Fibroblast of upper back skin (primary cell): ENCODE data around the gene DDX54.

Experiments used
- DNase-seq: peaks from one replicate; pipeline ENCODE4 v3.0.0-alpha.2; 2013

Gene DDX54

DNA sequence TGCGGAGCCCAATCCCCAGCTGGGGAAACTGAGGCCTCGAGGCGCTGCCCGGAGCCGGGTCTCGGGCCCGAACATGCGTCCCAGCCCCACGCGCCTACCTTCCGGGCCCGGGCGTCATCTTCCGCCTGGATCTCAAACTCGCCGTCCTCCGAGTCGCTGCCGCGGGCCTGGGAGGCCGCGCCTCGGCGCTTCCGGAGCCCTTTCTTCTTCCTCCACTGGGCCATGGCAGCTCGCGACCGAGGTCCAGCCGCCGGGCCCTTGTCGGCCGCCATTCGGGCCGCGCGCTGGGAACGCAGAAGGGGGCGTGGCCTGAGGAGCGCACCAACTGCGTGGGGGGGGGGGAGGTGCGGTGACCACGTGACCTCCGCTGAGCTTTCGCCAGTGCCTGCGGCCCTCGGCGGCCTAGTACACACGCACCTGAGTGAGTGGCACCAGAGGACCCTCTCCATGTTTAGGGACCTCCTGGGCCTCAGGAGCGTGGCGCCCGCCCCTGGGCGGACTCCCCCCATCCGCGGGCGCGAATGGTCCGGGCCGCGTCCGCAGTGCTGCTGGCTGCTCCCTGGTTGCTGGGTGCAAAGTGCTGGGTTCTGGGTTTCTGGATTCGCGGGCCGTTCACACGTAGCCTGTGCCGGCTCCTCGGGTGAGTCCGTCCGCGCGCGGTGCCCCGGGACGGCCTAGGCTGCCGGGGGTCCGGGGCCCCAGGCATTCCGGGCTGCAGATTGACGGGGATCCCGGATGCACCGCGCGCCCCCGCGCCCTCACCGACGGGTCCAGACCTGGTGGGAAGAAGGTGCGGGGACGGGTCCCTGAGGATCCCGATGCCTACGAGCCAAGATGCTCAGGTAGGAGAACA is at the start of gene DDX54, which contains the start of gene RITA1:
TSS of gene DDX54 (minus strand) at position 299 of the 853 bp plus-strand sequence. CDS start at position 272, 27 bp downstream.
TSS of gene RITA1 (plus strand) at position 542 of the 853 bp plus-strand sequence. CDS start 1,026 bp downstream, outside the sequence.
- DNase-seq: peak; percentile 63

DNA sequence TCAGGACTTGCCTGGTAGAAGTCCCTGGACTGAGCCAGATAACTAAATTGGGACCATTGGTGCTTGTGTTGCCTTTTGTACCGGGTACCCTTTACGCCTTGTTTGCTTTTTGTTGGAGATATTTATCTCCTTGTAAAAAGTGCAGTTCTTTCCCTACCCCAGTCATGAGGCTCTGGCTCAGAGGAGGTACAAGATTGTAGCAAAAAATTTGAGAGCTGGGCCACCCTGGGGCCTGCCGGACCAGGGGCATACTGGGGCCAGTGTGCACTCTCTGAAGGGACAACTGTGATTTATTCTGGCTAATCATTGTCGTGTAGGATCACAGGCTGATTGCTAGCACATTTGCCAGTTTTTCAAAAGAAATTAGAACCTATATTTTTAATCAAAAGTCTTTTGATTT is 49.2 kb upstream of the DDX54 start:
- no peak for DNase-seq

GRCh38 chr12:113233967-113234366 is 48.7 kb upstream of the DDX54 start:
- DNase-seq: no peak

DNA sequence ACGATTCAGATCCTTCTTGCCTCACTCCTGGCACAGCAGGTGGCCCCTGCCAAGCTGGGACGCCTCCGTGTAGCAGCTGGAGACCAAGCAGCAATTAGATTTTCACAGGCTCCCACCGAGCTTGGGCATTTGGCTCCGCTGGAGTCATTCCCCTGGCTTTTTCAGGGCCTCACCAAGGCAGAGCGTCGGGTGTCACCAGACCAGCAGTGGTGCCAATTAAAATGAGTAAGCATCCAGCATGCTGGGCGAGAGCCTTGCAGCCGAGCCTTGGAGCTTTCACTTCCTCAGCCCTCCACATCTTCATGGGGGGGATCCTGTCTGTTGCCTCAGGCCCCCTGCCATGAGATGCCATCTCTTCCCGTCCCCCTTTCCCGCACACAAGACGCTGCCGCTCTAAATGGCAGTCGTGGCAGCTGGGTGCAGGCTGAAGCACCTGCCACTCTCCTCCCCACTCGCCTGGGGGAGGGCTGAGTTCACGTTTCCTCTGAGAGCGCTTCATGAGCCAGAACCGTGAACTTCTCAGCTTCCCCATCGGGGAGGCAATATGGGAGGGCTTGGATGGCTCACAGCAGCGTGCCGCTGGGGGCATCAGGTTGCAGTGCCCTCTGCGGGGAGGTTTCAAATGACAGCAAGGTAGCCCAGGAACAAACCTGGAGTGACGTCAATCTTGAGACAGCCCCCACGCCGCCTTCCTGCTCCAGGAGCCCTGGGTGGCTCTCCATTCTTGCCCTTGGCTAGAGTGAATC is 47.7 kb upstream of the DDX54 start:
- DNase-seq: no peak

- no peak for DNase-seq
Observed at GRCh38 chr12:113232089-113232839, 47.0 kb upstream of the DDX54 start.

DNA sequence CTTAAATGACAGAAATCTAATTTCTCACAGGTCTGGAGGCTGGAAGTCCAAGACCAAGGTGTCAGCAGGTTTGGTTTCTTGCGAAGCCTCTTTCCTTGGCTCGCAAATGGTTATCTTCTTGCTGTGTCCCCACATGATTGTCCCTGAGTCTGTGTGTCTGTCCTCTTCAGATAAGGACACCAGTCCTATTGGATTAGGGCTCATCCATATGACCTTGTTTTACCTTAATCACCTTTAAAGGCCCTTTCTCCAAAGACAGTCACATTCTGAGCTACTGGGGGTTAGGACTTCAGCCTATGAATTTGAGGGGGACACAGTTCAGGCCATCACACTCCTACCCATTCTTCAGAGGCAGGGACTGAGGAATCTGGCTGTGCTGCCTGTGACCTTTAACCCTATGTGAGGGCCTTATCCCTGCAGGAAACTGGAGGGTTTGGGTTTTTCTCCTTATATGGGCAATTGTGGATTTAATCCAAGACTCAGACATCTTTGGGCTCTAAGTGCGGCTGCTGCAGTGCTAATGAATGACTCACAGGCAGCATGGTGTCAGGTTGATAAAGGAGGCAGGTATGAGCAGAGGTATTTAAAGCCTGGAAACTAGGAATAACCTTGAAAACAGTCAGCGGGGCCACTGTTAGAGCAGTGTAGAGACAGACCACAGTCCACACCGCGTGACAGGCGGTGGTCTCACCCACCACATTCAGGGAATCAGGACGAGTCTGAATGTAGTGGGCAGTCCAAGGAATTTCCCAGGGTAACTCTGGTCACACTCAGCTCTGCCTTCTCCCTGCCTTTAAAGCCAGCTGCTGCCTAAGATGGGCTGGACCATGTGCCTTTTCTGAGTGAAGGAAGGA is 46.2 kb upstream of the DDX54 start:
- DNase-seq: peak; percentile 83

DNA sequence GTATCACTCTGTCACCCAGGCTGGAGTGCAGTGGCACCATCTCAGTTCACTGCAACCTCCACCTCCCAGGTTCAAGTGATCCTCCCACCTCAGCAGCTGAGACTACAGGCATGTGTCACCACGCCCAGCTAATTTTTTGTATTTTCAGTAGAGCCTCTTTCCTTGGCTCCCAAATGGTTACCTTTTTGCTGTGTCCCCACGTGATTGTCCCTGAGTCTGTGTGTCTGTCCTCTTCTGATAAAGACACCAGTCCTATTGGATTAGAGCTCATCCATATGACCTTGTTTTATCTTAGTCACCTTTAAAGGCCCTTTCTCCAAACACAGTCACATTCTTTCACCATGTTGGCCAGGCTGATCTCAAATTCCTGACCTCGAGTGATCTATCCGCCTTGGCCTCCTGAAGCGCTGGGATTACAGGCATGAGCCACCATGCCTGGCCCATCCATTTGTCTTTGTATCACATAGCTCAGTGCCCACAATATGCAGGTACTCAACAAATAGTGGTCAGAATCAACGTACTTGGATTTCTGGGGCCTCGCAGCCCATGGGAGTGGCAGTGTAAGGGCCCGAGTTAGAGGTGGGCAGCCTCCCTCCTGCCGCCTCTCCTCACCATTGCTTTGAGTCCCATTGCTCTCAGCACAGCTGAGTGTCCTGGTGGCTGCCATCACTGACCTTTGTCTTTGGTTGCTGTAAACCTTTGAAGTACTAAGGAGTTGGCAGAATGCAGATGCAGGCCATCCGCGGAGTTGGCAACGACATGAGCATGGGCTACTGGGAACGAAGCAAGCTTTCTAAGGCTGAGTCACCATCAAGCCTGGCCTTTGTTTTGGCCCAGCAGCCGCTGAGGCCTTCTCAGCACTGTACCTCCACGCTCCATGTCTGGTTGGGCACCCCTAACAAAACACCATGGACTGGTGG is 45.3 kb upstream of the DDX54 start:
- DNase-seq: no peak

- DNase-seq: no peak
Observed at GRCh38 chr12:113228394-113229028, 43.2 kb upstream of the DDX54 start.

DNA sequence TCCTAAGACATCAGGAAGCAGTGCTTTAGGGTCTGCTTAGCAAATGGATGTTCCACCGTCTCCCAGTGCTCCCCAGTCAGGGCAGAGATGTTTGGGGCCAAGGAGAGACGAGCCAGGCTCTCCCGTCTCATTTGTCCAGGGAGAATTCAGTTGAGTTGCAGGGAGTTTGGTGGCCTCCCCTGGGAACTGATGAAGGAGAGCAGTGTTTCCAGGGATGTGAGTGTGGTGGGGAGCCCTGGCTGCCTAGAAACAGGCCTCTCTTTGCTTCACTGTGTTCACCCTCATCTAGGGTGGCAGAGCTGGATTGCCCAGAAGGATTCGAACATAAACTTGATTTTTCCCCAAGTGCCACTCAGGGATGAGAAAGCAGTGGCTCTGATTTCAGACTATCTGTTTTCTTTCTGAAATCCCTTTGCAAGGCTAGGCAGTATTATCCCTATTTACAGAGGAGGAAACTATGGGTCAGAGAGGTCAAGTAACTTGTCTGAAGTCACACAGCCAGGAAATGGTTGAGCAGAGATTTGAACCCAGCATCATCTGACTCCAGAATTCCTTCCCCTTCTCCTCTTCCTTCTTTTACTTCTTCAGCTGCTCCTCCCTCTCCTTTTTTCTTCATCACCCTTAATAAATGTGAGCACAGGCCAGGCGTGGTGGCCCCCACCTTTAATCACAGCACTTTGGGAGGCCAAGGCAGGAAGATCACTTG is 42.6 kb upstream of the DDX54 start:
- DNase-seq: no peak

DNA sequence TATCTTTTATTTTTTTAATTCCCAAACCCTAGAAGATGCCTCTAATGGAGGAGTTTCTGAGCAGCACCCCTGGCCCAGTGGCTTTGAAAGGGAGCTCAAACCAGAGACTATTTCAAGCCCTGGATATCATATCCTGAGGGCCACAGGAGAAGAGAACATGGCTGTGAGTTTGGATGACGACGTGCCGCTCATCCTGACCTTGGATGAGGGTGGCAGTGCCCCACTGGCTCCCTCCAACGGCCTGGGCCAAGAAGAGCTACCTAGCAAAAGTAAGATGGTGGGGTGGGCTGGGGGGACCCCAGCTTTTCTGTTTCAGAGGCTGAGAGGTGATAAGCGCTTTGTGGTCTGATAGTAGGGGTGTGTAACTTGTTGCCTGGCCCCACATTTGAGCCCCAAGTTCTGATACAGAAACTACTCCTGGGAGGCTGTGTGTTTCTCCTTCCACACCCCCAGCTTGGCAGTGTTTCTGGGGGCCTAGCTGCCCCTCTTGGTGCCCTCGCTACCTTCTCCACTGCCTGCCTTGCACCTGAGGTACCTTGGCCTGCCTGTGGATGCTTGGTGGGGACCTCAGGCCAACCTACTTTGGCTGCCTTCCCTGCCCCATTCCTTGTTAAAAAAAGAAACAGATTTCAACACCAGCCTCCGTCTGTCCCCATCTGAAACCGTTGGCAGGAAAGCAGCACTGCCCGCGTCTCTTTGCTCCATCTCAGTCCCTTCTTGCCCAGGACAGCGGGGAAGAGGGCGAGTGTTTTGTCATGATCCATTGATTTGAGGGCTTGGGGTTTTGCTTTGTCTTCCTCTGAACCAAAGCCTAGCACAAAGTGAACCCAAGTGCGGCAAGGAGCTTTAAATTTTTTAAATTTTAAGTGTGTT is 41.7 kb upstream of the DDX54 start:
- no peak for DNase-seq

- no peak for DNase-seq
Observed at GRCh38 chr12:113224955-113225354, 39.7 kb upstream of the DDX54 start.

- peak; percentile 85 for DNase-seq
Observed at GRCh38 chr12:113222730-113223531, 37.7 kb upstream of the DDX54 start.

DNA sequence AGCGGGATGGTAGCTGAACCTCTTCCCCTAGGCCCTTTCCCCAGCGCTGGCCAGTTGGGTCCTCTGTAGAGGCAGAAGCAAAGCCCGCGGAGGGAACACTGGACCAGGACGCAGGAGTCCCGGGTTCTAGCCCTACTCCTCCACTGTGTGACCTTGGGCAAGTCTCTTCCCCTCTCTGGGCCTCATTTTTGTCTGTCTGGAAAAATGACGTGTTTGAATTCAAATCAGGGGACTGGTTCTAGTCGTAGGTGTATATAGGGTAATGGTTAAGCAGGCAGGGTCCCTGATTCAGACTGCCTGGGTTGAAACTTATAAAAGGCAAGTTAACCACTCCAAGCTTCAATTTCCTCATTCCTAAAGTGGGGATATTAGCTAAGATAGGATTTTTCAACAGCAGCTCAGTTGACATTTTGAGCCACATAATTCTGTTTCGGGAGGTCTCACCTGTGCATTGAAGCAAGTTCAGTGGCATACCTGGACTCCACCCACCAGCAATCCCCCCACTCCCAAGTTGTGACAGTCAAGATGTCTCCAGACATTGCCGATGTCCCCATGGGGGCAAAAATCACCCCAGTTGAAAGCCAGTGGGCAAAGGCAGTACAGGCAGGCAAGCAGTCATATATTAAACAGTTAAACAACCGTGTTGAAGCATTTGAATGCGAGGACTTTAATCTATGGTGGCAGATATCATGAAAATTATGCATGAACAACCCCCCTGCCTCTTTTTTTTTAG is 36.9 kb upstream of the DDX54 start:
- DNase-seq: no peak

- peak; percentile 100 for DNase-seq
Observed at GRCh38 chr12:113221181-113221996, 36.1 kb upstream of the DDX54 start, which contains the start of gene TPCN1. TPCN1 (plus strand) TSS chr12:113221464; CDS start chr12:113226853, 5,389 bp downstream.

DNA sequence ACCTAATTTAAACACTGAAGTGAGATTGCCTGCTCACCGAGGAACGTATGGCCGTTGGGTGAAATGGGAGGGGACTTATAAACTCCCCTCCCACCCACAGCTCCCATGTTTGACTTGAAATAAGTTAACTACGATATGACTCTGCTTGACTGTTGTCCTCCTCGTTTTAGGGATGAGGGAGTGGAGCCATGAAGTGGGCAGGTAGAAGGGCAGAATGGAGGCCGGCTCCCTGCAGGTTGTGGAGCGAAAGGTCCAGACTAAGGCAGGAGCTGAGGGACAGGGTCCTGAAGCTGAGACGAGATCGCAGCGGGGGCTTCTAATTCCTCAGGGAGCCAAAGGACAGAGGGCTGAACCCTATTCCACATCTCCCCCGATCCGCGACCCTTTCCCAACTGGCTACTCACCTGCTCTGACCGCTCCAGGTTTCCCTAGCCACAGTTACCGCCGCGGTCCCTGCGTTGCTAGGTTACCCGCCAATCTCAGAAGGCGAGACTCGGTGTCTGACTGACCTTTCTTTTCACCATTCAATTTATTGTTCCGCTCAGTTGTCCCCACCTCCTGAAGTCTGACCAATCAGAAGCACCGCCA is 35.4 kb upstream of the DDX54 start:
- DNase-seq: no peak

- no peak for DNase-seq
Observed at GRCh38 chr12:113216027-113216426, 30.7 kb upstream of the DDX54 start.
